IPS-20b (cell line): ENCODE measurements around the gene CCNQ.

ENCODE experiments used
- H3K27ac ChIP-seq: one replicate; pipeline ENCODE4 v1.5.1; 2013; ENCODE audit warnings: low read length
- H3K27me3 ChIP-seq: 2 replicates; pipeline ENCODE4 v1.6.1; 2013; ENCODE audit warnings: mild to moderate bottlenecking, low read length, inconsistent platforms; ENCODE audit not compliant: insufficient read depth
- H3K36me3 ChIP-seq: 2 replicates; pipeline ENCODE4 v1.6.1; 2013; ENCODE audit warnings: low read depth, mild to moderate bottlenecking, inconsistent platforms, low read length, moderate library complexity; ENCODE audit not compliant: insufficient read depth
- H3K4me1 ChIP-seq: 2 replicates; pipeline ENCODE4 v1.6.1; 2013; ENCODE audit warnings: mild to moderate bottlenecking, control low read depth, inconsistent platforms, low read length, moderate library complexity; ENCODE audit not compliant: insufficient read depth
- H3K4me3 ChIP-seq: 2 replicates; pipeline ENCODE4 v1.5.1; 2013; ENCODE audit warnings: mild to moderate bottlenecking, low read length, inconsistent platforms
- H3K9ac ChIP-seq: 2 replicates; pipeline ENCODE4 v1.6.1; 2013; ENCODE audit warnings: low read depth, mild to moderate bottlenecking, inconsistent platforms, low read length, moderate library complexity
- H3K9me3 ChIP-seq: 2 replicates; pipeline ENCODE4 v1.6.1; 2013; ENCODE audit warnings: mild to moderate bottlenecking, low read depth, low read length, inconsistent platforms; ENCODE audit not compliant: insufficient read depth

Gene CCNQ

GRCh38 chrX:153554519-153555167, 44.3 kb downstream of the CCNQ start:
- Histone ChIP-seq H3K9ac (no peak overlapping the region), H3K4me1 (no peaks in the 10 kb centered on the region), H3K36me3 (no peaks in the 10 kb centered on the region), H3K9me3 (no peaks in the 10 kb centered on the region), H3K27ac (no peak overlapping the region), H3K4me3 (no peak overlapping the region), H3K27me3 (no peaks in the 10 kb centered on the region)

DNA sequence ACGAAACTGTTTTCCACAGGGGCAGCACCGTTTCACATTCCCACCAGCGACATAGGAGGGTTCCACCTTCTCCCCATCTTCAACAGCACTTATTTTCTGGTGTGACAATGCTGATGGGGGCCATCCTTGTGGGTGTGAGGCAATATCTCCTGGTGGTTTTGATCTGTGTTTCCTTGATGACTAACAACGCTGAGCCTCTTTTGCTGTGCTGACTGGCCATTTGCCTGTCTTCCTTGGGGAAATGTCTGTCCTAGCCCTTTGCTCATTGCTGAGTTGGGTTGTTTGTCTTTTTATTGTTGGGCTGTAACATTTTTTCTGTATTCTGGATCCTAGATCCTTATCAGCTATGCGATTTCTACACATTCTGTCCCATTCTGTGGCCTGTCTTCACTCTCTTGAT, 47.8 kb downstream of the CCNQ start:
- H3K9me3 ChIP-seq: no peaks in the 10 kb centered on the region
- H3K27ac ChIP-seq: no peak overlapping the region
- H3K36me3 ChIP-seq: no peaks in the 10 kb centered on the region
- no peak overlapping the region for H3K4me3 ChIP-seq
- no peak overlapping the region for H3K9ac ChIP-seq
- no peaks in the 10 kb centered on the region for H3K27me3 ChIP-seq
- no peaks in the 10 kb centered on the region for H3K4me1 ChIP-seq

DNA sequence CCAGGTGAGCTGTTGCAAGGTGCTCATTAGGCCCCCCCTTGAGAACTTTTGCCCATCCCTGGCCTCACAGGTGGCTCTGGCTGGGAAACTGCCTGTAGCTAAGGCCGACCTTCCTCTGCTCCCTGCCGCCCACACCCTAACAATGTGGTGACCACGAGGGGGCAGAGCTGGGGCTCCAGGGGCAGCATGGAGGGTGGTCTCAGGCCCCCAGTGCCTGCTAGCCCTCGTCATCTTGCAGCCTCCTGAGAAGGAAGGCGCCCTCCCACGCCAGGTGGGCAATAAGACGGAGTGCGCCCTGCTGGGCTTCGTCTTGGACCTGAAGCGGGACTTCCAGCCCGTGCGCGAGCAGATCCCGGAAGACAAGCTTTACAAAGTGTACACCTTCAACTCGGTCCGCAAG, 49.1 kb downstream of the CCNQ start:
- Histone ChIP-seq H3K27ac (no peak overlapping the region), H3K9ac (no peak overlapping the region), H3K27me3 (no peaks in the 10 kb centered on the region), H3K36me3 (no peaks in the 10 kb centered on the region), H3K4me3 (no peak overlapping the region), H3K9me3 (no peaks in the 10 kb centered on the region), H3K4me1 (no peaks in the 10 kb centered on the region)

DNA sequence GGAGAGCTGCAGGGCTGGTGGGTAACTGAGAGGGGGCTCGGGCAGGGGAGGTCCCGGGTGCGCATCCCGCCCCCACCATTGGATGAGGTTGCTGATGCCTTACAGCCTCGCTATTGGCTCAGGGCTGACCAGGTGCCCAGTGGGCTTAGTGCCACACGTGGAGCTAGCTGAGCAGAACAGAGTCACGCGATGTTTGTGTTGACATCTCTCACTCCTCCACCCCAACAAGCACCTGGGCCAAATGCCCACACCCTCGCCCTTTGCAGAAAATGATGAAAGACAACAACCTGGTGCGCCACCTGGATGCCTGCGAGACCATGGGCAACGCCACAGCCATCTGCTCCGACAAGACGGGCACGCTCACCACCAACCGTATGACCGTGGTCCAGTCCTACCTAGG, 49.7 kb downstream of the CCNQ start:
- Histone ChIP-seq H3K9me3 (no peaks in the 10 kb centered on the region), H3K4me1 (no peaks in the 10 kb centered on the region), H3K27me3 (no peaks in the 10 kb centered on the region), H3K27ac (no peak overlapping the region), H3K4me3 (no peak overlapping the region), H3K36me3 (no peaks in the 10 kb centered on the region), H3K9ac (no peak overlapping the region)

GRCh38 chrX:153547195-153547594, 51.7 kb downstream of the CCNQ start:
- H3K9me3 ChIP-seq: no peaks in the 10 kb centered on the region
- no peaks in the 10 kb centered on the region for H3K27me3 ChIP-seq
- H3K9ac ChIP-seq: no peak overlapping the region
- H3K4me3 ChIP-seq: no peak overlapping the region
- no peak overlapping the region for H3K27ac ChIP-seq
- H3K36me3 ChIP-seq: no peaks in the 10 kb centered on the region
- no peaks in the 10 kb centered on the region for H3K4me1 ChIP-seq

DNA sequence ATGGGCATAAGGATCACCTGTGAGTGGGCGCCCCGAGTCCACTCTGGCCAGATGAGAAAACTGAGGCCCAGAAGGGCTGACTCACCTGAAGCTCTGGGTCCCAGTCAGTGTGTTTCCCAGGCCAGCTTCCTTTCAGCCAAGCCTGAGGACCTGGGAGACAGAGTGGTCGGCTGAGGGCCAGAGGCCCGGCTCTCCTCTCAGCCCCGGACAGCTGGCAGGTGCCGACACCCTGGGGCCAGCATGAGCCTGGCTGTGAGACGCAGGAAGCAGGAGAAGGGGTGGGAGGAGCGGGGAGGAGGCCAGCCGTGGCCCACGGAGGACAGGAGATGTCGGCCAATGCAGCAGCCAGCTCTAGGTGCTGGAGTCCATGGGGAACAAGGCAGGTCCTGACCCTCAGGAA, 52.6 kb downstream of the CCNQ start:
- no peaks in the 10 kb centered on the region for H3K36me3 ChIP-seq
- H3K27me3 ChIP-seq: no peaks in the 10 kb centered on the region
- no peaks in the 10 kb centered on the region for H3K9me3 ChIP-seq
- H3K9ac ChIP-seq: no peak overlapping the region
- no peaks in the 10 kb centered on the region for H3K4me1 ChIP-seq
- no peak overlapping the region for H3K27ac ChIP-seq
- H3K4me3 ChIP-seq: no peak overlapping the region

DNA sequence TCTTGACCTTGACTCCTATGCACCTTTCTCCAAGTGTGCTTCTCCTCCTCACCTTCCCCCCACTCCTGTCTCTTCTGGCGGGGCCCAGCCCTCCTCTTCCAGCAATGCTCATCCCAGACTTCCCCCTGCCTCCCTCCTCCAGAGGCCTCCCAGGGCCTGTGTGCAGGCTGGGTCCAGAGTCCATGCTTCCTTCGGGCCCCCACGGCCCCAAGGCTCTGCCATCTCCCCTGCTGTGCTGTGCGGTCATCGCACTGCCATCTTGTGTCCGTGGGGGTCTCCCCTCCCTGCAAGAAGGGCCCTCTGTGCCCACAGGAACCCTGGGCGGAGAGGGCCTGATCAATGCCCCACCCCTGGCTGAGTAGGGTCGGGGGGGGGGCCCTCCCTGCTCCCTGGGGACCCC, 54.2 kb downstream of the CCNQ start:
- no peaks in the 10 kb centered on the region for H3K4me1 ChIP-seq
- H3K27ac ChIP-seq: no peak overlapping the region
- no peaks in the 10 kb centered on the region for H3K9me3 ChIP-seq
- no peaks in the 10 kb centered on the region for H3K36me3 ChIP-seq
- peaks cover 2% of the 10 kb centered on the region; the same call in 1 of the 2 replicates for H3K27me3 ChIP-seq
- H3K9ac ChIP-seq: no peak overlapping the region
- H3K4me3 ChIP-seq: no peak overlapping the region

- H3K36me3 ChIP-seq: no peaks in the 10 kb centered on the region
- H3K9ac ChIP-seq: no peak overlapping the region
- H3K4me3 ChIP-seq: no peak overlapping the region
- H3K4me1 ChIP-seq: no peaks in the 10 kb centered on the region
- H3K27ac ChIP-seq: no peak overlapping the region
- H3K27me3 ChIP-seq: peaks cover 4% of the 10 kb centered on the region; the same call in 1 of the 2 replicates
- H3K9me3 ChIP-seq: no peaks in the 10 kb centered on the region
Observed at GRCh38 chrX:153539979-153540358, 59.0 kb downstream of the CCNQ start.

GRCh38 chrX:153539171-153539978, 59.6 kb downstream of the CCNQ start:
- Histone ChIP-seq H3K4me1 (no peaks in the 10 kb centered on the region), H3K27ac (no peak overlapping the region), H3K27me3 (peaks cover 4% of the 10 kb centered on the region; the same call in 1 of the 2 replicates), H3K9ac (no peak overlapping the region), H3K4me3 (no peak overlapping the region), H3K36me3 (no peaks in the 10 kb centered on the region), H3K9me3 (no peaks in the 10 kb centered on the region)

GRCh38 chrX:153538424-153538823, 60.5 kb downstream of the CCNQ start:
- Histone ChIP-seq H3K36me3 (no peaks in the 10 kb centered on the region), H3K4me3 (no peak overlapping the region), H3K27me3 (peaks cover 4% of the 10 kb centered on the region; the same call in 1 of the 2 replicates), H3K4me1 (no peaks in the 10 kb centered on the region), H3K9me3 (no peaks in the 10 kb centered on the region), H3K27ac (no peak overlapping the region), H3K9ac (no peak overlapping the region)
